Natural killer cell treated with Interleukin-12 subunit alpha and Interleukin-12 subunit beta and Interleukin-15 and Interleukin-18, amount 100 ng/mL, for 72 hours (primary cell): ENCODE measurements around the gene PTPN9. TPM values are rescaled to one million over a fixed set of nuclear protein-coding genes. Genes with fewer than 3 reads are reported as not detected.
"Not testable (repeated sequence)": the region's sequence is repeated elsewhere in the genome, so short reads cannot be mapped to it uniquely, and the experiment has no call there.

ENCODE experiments used
- ATAC-seq, 2 donors: fragments of 150-1000 bp; cut with Tn5 transposase in 1 of 2; sonication (Bioruptor Pico), chemical (Tn5 transposase) in 1 of 2; 2 replicates each; pipeline ENCODE4 v1.10.0; 2021
- DNase-seq: peaks from one replicate; pipeline ENCODE4 v3.0.0; 2022; ENCODE audit warnings: low spot score
- H3K27ac Mint-ChIP-seq, 2 donors: 1 replicate in 1 of 2; 2 replicates in 1 of 2; pipeline ENCODE4 v1.8.0; 2022; ENCODE audit warnings: mixed read lengths in 2 of 2, mild to moderate bottlenecking in 1 of 2, moderate library complexity in 1 of 2
- H3K27me3 Mint-ChIP-seq, 2 donors: 1 replicate in 1 of 2; 2 replicates in 1 of 2; pipeline ENCODE4 v1.8.0; 2022; ENCODE audit warnings: mixed read lengths in 2 of 2
- H3K36me3 Mint-ChIP-seq: one replicate; pipeline ENCODE4 v1.8.0; 2022; ENCODE audit warnings: mixed read lengths
- H3K4me1 Mint-ChIP-seq, 2 donors: 1 replicate in 1 of 2; 2 replicates in 1 of 2; pipeline ENCODE4 v1.8.0; 2022; ENCODE audit warnings: low read depth in 2 of 2, mixed read lengths in 2 of 2, mild to moderate bottlenecking in 1 of 2
- H3K4me3 Mint-ChIP-seq: one replicate; pipeline ENCODE4 v1.8.0; 2022; ENCODE audit warnings: mixed read lengths
- H3K9me3 Mint-ChIP-seq: 2 replicates; pipeline ENCODE4 v1.8.0; 2022; ENCODE audit warnings: mixed read lengths
- total RNA-seq, 2 donors: library from RNA; stranded (reverse); gene quantifications; one replicate each; pipeline ENCODE4 v1.2.3, GENCODE V29; 2022

PTPN9 gene
- total RNA-seq, 2 donors from 2014 or later, result 30.0 to 34.2 TPM

- Mint-ChIP-seq H3K27ac (peak overlapping the region; percentile 76 to 90), H3K4me1 (peaks cover 25 to 28% of the 10 kb centered on the region in 2 donors), H3K27me3 (no peaks in the 10 kb centered on the region), H3K4me3 (peak overlapping the region; percentile 76), H3K36me3 (peaks cover 14% of the 10 kb centered on the region), H3K9me3 (no peaks in the 10 kb centered on the region)
- DNase-seq (no peak), ATAC-seq (no peak)
Measured at GRCh38 chr15:75596703-75597345, 17.7 kb upstream of the PTPN9 start.

- Mint-ChIP-seq H3K4me1 (peaks cover 25 to 28% of the 10 kb centered on the region in 2 donors), H3K4me3 (no peak overlapping the region), H3K9me3 (no peaks in the 10 kb centered on the region), H3K27me3 (no peaks in the 10 kb centered on the region), H3K27ac (no peak overlapping the region), H3K36me3 (peaks cover 15% of the 10 kb centered on the region)
- DNase-seq (no peak), ATAC-seq (no peak)
Measured at GRCh38 chr15:75594276-75594675, 15.2 kb upstream of the PTPN9 start.

- Mint-ChIP-seq H3K27ac (no peak overlapping the region), H3K9me3 (no peaks in the 10 kb centered on the region), H3K4me3 (no peak overlapping the region), H3K27me3 (no peaks in the 10 kb centered on the region), H3K36me3 (peaks cover 11% of the 10 kb centered on the region), H3K4me1 (peaks cover 9% of the 10 kb centered on the region in 2 donors)
- DNase-seq, result no peak
- no peak for ATAC-seq
Measured at GRCh38 chr15:75591655-75592364, 12.7 kb upstream of the PTPN9 start.

- H3K27ac Mint-ChIP-seq, result no peak overlapping the region
- ATAC-seq, result no peak
- DNase-seq, result no peak
Measured at GRCh38 chr15:75590239-75590638, 11.1 kb upstream of the PTPN9 start.

GRCh38 chr15:75589071-75589470, 10.0 kb upstream of the PTPN9 start:
- H3K27me3 Mint-ChIP-seq, result no peaks in the 10 kb centered on the region
- ATAC-seq (no peak), DNase-seq (no peak)
- no peak overlapping the region for H3K27ac Mint-ChIP-seq
- no peak overlapping the region for H3K4me3 Mint-ChIP-seq
- no peaks in the 10 kb centered on the region for H3K9me3 Mint-ChIP-seq
- H3K36me3 Mint-ChIP-seq, result peaks cover 4% of the 10 kb centered on the region
- H3K4me1 Mint-ChIP-seq, result no peaks in the 10 kb centered on the region

More at GRCh38 chr15:75590239-75590638, 11.1 kb upstream of the PTPN9 start:
- H3K36me3 Mint-ChIP-seq, result peaks cover 4% of the 10 kb centered on the region
- H3K4me3 Mint-ChIP-seq, result no peak overlapping the region
- H3K9me3 Mint-ChIP-seq, result no peaks in the 10 kb centered on the region
- no peaks in the 10 kb centered on the region for H3K27me3 Mint-ChIP-seq
- no peaks in the 10 kb centered on the region for H3K4me1 Mint-ChIP-seq

GRCh38 chr15:75586422-75586821, 7.3 kb upstream of the PTPN9 start:
- not testable (repeated sequence) for ATAC-seq, H3K9me3 Mint-ChIP-seq, H3K27me3 Mint-ChIP-seq, H3K27ac Mint-ChIP-seq, H3K36me3 Mint-ChIP-seq, DNase-seq, H3K4me1 Mint-ChIP-seq, H3K4me3 Mint-ChIP-seq

- H3K4me3 Mint-ChIP-seq, result no peak overlapping the region
- ATAC-seq (no peak), DNase-seq (no peak)
- H3K27me3 Mint-ChIP-seq, result no peaks in the 10 kb centered on the region
- H3K9me3 Mint-ChIP-seq, result no peaks in the 10 kb centered on the region
- H3K36me3 Mint-ChIP-seq, result no peaks in the 10 kb centered on the region
- no peak overlapping the region for H3K27ac Mint-ChIP-seq
- peaks cover 5 to 6% of the 10 kb centered on the region in 2 donors for H3K4me1 Mint-ChIP-seq
Measured at GRCh38 chr15:75584121-75584520, 5.0 kb upstream of the PTPN9 start.

- Mint-ChIP-seq H3K4me3 (no peak overlapping the region), H3K27me3 (no peaks in the 10 kb centered on the region), H3K9me3 (no peaks in the 10 kb centered on the region), H3K4me1 (peaks cover 5 to 6% of the 10 kb centered on the region in 2 donors), H3K36me3 (no peaks in the 10 kb centered on the region), H3K27ac (no peak overlapping the region)
- DNase-seq, result no peak
- ATAC-seq, result no peak
Measured at GRCh38 chr15:75583701-75584100, 4.6 kb upstream of the PTPN9 start.

GRCh38 chr15:75582943-75583342, 3.8 kb upstream of the PTPN9 start:
- H3K36me3 Mint-ChIP-seq, H3K27ac Mint-ChIP-seq, H3K9me3 Mint-ChIP-seq, H3K4me3 Mint-ChIP-seq, DNase-seq, H3K27me3 Mint-ChIP-seq, H3K4me1 Mint-ChIP-seq, ATAC-seq: not testable (repeated sequence)

- Mint-ChIP-seq H3K27ac (peak overlapping the region; percentile 83 to 92), H3K27me3 (no peaks in the 10 kb centered on the region), H3K9me3 (no peaks in the 10 kb centered on the region), H3K4me1 (peaks cover 25 to 31% of the 10 kb centered on the region in 2 donors), H3K36me3 (no peaks in the 10 kb centered on the region), H3K4me3 (peak overlapping the region; percentile 93)
- DNase-seq, result no peak
- ATAC-seq, result peak; percentile 75 to 76
Measured at GRCh38 chr15:75578173-75578947, 755 bp downstream of the PTPN9 start.

- Mint-ChIP-seq H3K27me3 (no peaks in the 10 kb centered on the region), H3K9me3 (no peaks in the 10 kb centered on the region), H3K27ac (peak overlapping the region; percentile 83 to 92), H3K36me3 (no peaks in the 10 kb centered on the region), H3K4me3 (peak overlapping the region; percentile 93), H3K4me1 (peaks cover 32 to 37% of the 10 kb centered on the region in 2 donors)
- DNase-seq, result no peak
- no peak for ATAC-seq
Measured at GRCh38 chr15:75577401-75578172, 1.5 kb downstream of the PTPN9 start.

- peak overlapping the region; percentile 10 for H3K4me3 Mint-ChIP-seq
- H3K4me1 Mint-ChIP-seq, result peaks cover 30 to 33% of the 10 kb centered on the region in 2 donors
- H3K27ac Mint-ChIP-seq, result peak overlapping the region; percentile 9 to 22
- no peak for DNase-seq
- ATAC-seq, result peak in 1 of 2 donors; percentile 37
- no peaks in the 10 kb centered on the region for H3K9me3 Mint-ChIP-seq
- H3K27me3 Mint-ChIP-seq, result no peaks in the 10 kb centered on the region
- H3K36me3 Mint-ChIP-seq, result no peaks in the 10 kb centered on the region
Measured at GRCh38 chr15:75573648-75574384, 5.3 kb downstream of the PTPN9 start.
